Activated CD8-positive, alpha-beta T cell treated with anti-CD3 and anti-CD28 coated beads for 36 hours (primary cell): ENCODE measurements around the gene WDR1. TPM values are rescaled to one million over a fixed set of nuclear protein-coding genes. Genes with fewer than 3 reads are reported as not detected.

Experiments used
- ATAC-seq: fragments of 200-7000 bp; cut with Tn5 transposase; one replicate; pipeline ENCODE4 v1.10.0; 2021; ENCODE audit warnings: mild to moderate bottlenecking, moderate library complexity
- CTCF ChIA-PET: fragments of 350-600 bp; sonication (Branson Sonifier 250); formaldehyde crosslinking; loops from one replicate; lab custom pipeline; 2021; ENCODE audit warnings: antibody characterized with exemption; lab: Charles Lee
- POLR2A ChIA-PET: fragments of 350-600 bp; sonication (Branson Sonifier 250); formaldehyde crosslinking; loops from one replicate; lab custom pipeline; 2021; ENCODE audit warnings: antibody characterized with exemption; lab: Charles Lee
- DNase-seq: peaks from one replicate; pipeline ENCODE4 v3.0.0-alpha.2; 2020
- H3K27ac Mint-ChIP-seq: one replicate; pipeline ENCODE4 v1.8.0; 2021; ENCODE audit warnings: mild to moderate bottlenecking, mixed read lengths
- H3K27me3 Mint-ChIP-seq: one replicate; pipeline ENCODE4 v1.8.0; 2021; ENCODE audit warnings: mixed read lengths
- H3K36me3 Mint-ChIP-seq: one replicate; pipeline ENCODE4 v1.8.0; 2021; ENCODE audit warnings: low read depth, mixed read lengths
- H3K4me1 Mint-ChIP-seq: one replicate; pipeline ENCODE4 v1.8.0; 2021; ENCODE audit warnings: low read depth, mixed read lengths
- H3K4me3 Mint-ChIP-seq: one replicate; pipeline ENCODE4 v1.8.0; 2021; ENCODE audit warnings: mild to moderate bottlenecking, moderate library complexity, mixed read lengths
- H3K9me3 Mint-ChIP-seq: one replicate; pipeline ENCODE4 v1.8.0; 2021; ENCODE audit warnings: mixed read lengths
- CTCF ChIP-seq: fragments of 200-600 bp; IDR thresholded peaks from one replicate; pipeline ENCODE4 v1.8.0; 2022; ENCODE audit warnings: antibody characterized with exemption, mild to moderate bottlenecking
- intact Hi-C: fragments of 100-400 bp; cut with micrococcal nuclease; formaldehyde crosslinking; loops from one replicate; pipeline ENCODE4 v1.10.0; 2022
- total RNA-seq, 2 experiments: library from RNA; stranded (reverse); gene quantifications; one replicate each; pipeline ENCODE4 v1.2.3, GENCODE V29; 2021

WDR1 gene
- total RNA-seq, 2 experiments from 2014 or later: 390 to 393 TPM

GRCh38 chr4:10080589-10081217 lies 35.9 kb downstream of the WDR1 start:
- intact Hi-C loops: no loop called here
- Mint-ChIP-seq H3K27ac (peak overlapping the region; percentile 57), H3K36me3 (peaks cover 60% of the 10 kb centered on the region), H3K4me1 (no peaks in the 10 kb centered on the region), H3K27me3 (no peaks in the 10 kb centered on the region), H3K4me3 (no peak overlapping the region), H3K9me3 (no peaks in the 10 kb centered on the region)
- POLR2A ChIA-PET: interaction anchor here (1.1 to 1.5 kb wide), 2 partner anchors 14 to 64 kb away, joined by 3 to 4 read pairs; no protein-coding TSS in a partner anchor
- DNase-seq (no peak), ATAC-seq (no peak)
- TF ChIP-seq CTCF: no peak
- CTCF ChIA-PET: interaction anchor here (1.0 kb wide), 1 partner anchor 10 kb away, joined by 4 read pairs; no protein-coding TSS in a partner anchor

- H3K27ac Mint-ChIP-seq: no peak overlapping the region
- H3K27me3 Mint-ChIP-seq: no peaks in the 10 kb centered on the region
- no peak for DNase-seq
- no peak for ATAC-seq
- TF ChIP-seq CTCF: no peak
- no peaks in the 10 kb centered on the region for H3K4me1 Mint-ChIP-seq
- H3K9me3 Mint-ChIP-seq: no peaks in the 10 kb centered on the region
- intact Hi-C loops: no loop called here
- peaks cover 61% of the 10 kb centered on the region for H3K36me3 Mint-ChIP-seq
- no peak overlapping the region for H3K4me3 Mint-ChIP-seq
- CTCF ChIA-PET: interaction anchor here (1.0 kb wide), 1 partner anchor 11 kb away, joined by 4 read pairs; no protein-coding TSS in a partner anchor
- POLR2A ChIA-PET: interaction anchor here (0.5 to 1.1 kb wide), 2 partner anchors 64 to 78 kb away, joined by 3 read pairs; no protein-coding TSS in a partner anchor
Observed at GRCh38 chr4:10079912-10080588, 36.5 kb downstream of the WDR1 start.

GRCh38 chr4:10079256-10079655 lies 37.3 kb downstream of the WDR1 start:
- Mint-ChIP-seq H3K4me3 (no peak overlapping the region), H3K36me3 (peaks cover 65% of the 10 kb centered on the region), H3K27me3 (no peaks in the 10 kb centered on the region), H3K27ac (no peak overlapping the region), H3K4me1 (no peaks in the 10 kb centered on the region), H3K9me3 (no peaks in the 10 kb centered on the region)
- DNase-seq (no peak), ATAC-seq (no peak)
- intact Hi-C loops: no loop called here
- CTCF ChIA-PET: no interaction called here
- POLR2A ChIA-PET: interaction anchor here (0.5 to 1.4 kb wide), 5 partner anchors 13 to 379 kb away, joined by 3 to 4 read pairs (median 3); no protein-coding TSS in a partner anchor
- no peak for TF ChIP-seq CTCF

GRCh38 chr4:10078481-10079233 lies 37.9 kb downstream of the WDR1 start:
- Mint-ChIP-seq H3K4me3 (no peak overlapping the region), H3K36me3 (peaks cover 68% of the 10 kb centered on the region), H3K27ac (no peak overlapping the region), H3K4me1 (no peaks in the 10 kb centered on the region), H3K27me3 (no peaks in the 10 kb centered on the region), H3K9me3 (no peaks in the 10 kb centered on the region)
- ChIA-PET POLR2A (interaction anchor here (0.5 to 1.4 kb wide), 4 partner anchors 12 to 379 kb away, joined by 3 to 4 read pairs (median 3); no protein-coding TSS in a partner anchor), CTCF (no interaction called here)
- intact Hi-C loops: no loop called here
- no peak for ATAC-seq
- TF ChIP-seq CTCF: no peak
- no peak for DNase-seq
